K562 (cell line): Measurements from ENCODE around the gene OPCML. TPM values are rescaled to one million over a fixed set of nuclear protein-coding genes. Genes with fewer than 3 reads are reported as not detected.

Experiments used
- ATAC-seq: fragments of 200-7000 bp; cut with Tn5 transposase; 3 replicates; pipeline ENCODE4 v1.9.1; 2020; ENCODE audit warnings: moderate library complexity
- BruUV-seq: library from RNA; stranded (reverse); fragments of 400-500 nt; replicated peaks from 2 replicates; lab custom pipeline; 2021; lab: Mats Ljungman, UMichigan
- CTCF ChIA-PET: fragments of 300-600 bp; formaldehyde crosslinking; extraction: SDS; loops from one replicate; lab custom pipeline; 2021; ENCODE audit warnings: low intra/inter-chr PET ratio; lab: Yijun Ruan, JAX
- POLR2A ChIA-PET: fragments of 300-600, 350-650 bp; sonication (Branson Sonifier 250); formaldehyde crosslinking; extraction: SDS; loops from one replicate; lab custom pipeline; 2021; ENCODE audit warnings: antibody characterized with exemption, inconsistent platforms; lab: Yijun Ruan, JAX
- DNase-seq, 4 experiments: peaks; one replicate each; pipeline versions ENCODE4 v3.0.0 to v3.0.0-alpha.2; 2011 to 2018; ENCODE audit warnings: low spot score in 3 of 4, mixed read lengths in 3 of 4; ENCODE audit errors: extremely low read depth in 1 of 4
- FAIRE-seq: peaks from 2 replicates; lab custom pipeline; 2011; peaks lifted over from hg19 to GRCh38; lab: Jason Lieb, UNC
- H2AFZ ChIP-seq: 2 replicates; pipeline ENCODE4 v1.6.0; 2011; ENCODE audit warnings: low read depth, low read length, control low read depth, inconsistent platforms
- H3K27ac ChIP-seq: fragments of 200-600 bp; 3 replicates; pipeline ENCODE4 v1.8.0; 2011; ENCODE audit warnings: low read depth, mild to moderate bottlenecking, control low read depth, inconsistent platforms, low read length, moderate library complexity, mixed read lengths; ENCODE audit errors: extremely low read depth
- H3K27me3 ChIP-seq, 2 experiments: fragments of 300-600 bp in 1 of 2; 2 replicates in 1 of 2; 3 replicates in 1 of 2; pipeline versions ENCODE4 v1.6.0 to v1.8.0; 2011; ENCODE audit warnings: inconsistent platforms in 2 of 2, low read length in 2 of 2, mild to moderate bottlenecking in 1 of 2, mixed read lengths in 1 of 2, moderate library complexity in 1 of 2; ENCODE audit not compliant: control insufficient read depth in 2 of 2, insufficient read depth in 2 of 2
- H3K36me3 ChIP-seq: fragments of 300-600 bp; 3 replicates; pipeline ENCODE4 v1.8.0; 2011; ENCODE audit warnings: mild to moderate bottlenecking, low read length, inconsistent platforms; ENCODE audit not compliant: control insufficient read depth, insufficient read depth
- H3K4me1 ChIP-seq, 2 experiments: fragments of 200-600 bp in 1 of 2; replicated peaks in 1 of 2; 2 replicates in 1 of 2; 3 replicates in 1 of 2; pipeline versions ENCODE4 v1.5.1 to v1.8.0; 2011; ENCODE audit warnings: inconsistent platforms in 2 of 2, low read length in 2 of 2, mild to moderate bottlenecking in 1 of 2, mixed read lengths in 1 of 2, moderate library complexity in 1 of 2; ENCODE audit not compliant: control insufficient read depth in 2 of 2, insufficient read depth in 2 of 2
- H3K4me2 ChIP-seq: 2 replicates; pipeline ENCODE4 v1.6.1; 2011; ENCODE audit warnings: low read length, control low read depth, inconsistent platforms, mixed read lengths; ENCODE audit not compliant: insufficient read depth
- H3K4me3 ChIP-seq: fragments of 200-600 bp; sonication (generic), shearing (Covaris generic); 2 replicates; pipeline ENCODE4 v1.5.1; 2016; ENCODE audit warnings: control low read depth, inconsistent platforms
- H3K79me2 ChIP-seq: fragments of 200-600 bp; 3 replicates; pipeline ENCODE4 v1.8.0; 2011; ENCODE audit warnings: low read length, inconsistent platforms; ENCODE audit not compliant: control insufficient read depth, insufficient read depth
- H3K9ac ChIP-seq, 2 experiments: 2 replicates each; pipeline versions ENCODE4 v1.6.0 to v1.6.1; 2011; ENCODE audit warnings: low read depth in 2 of 2, low read length in 2 of 2, control low read depth in 1 of 2, inconsistent platforms in 1 of 2, mild to moderate bottlenecking in 1 of 2, mixed read lengths in 1 of 2; ENCODE audit not compliant: insufficient read depth in 1 of 2
- H3K9me1 ChIP-seq: one replicate; pipeline ENCODE4 v1.6.0; 2011; ENCODE audit warnings: inconsistent platforms, mild to moderate bottlenecking, low read length, moderate library complexity; ENCODE audit not compliant: control insufficient read depth, insufficient read depth
- H3K9me3 ChIP-seq: replicated peaks from 2 replicates; pipeline ENCODE4 v1.5.1; 2011; ENCODE audit warnings: low read depth, low read length, inconsistent platforms; ENCODE audit not compliant: control insufficient read depth, insufficient read depth
- H4K20me1 ChIP-seq: replicated peaks from 2 replicates; pipeline ENCODE4 v1.6.1; 2011; ENCODE audit warnings: low read length, inconsistent platforms, mixed read lengths; ENCODE audit not compliant: control insufficient read depth, insufficient read depth
- ETV1 ChIP-seq: fragments of 450-650 bp; conservative IDR thresholded peaks from 2 replicates; pipeline ENCODE4 v1.6.1; 2016; ENCODE audit warnings: missing genetic modification characterization, control low read depth, low read depth, missing compliant biosample characterization
- MCM3 ChIP-seq: fragments of 450-650 bp; IDR thresholded peaks from 2 replicates; pipeline ENCODE4 v1.6.1; 2016
- MCM5 ChIP-seq: fragments of 450-650 bp; IDR thresholded peaks from 2 replicates; pipeline ENCODE4 v1.6.1; 2016; ENCODE audit warnings: low read depth
- POLR2B ChIP-seq: fragments of 450-650 bp; IDR thresholded peaks from 2 replicates; pipeline ENCODE4 v1.6.1; 2018; ENCODE audit warnings: low read depth; ENCODE audit not compliant: partially characterized antibody
- SREBF2 ChIP-seq: sonication (generic); formaldehyde crosslinking; IDR thresholded peaks from 2 replicates; pipeline ENCODE4 v1.4.0; 2020; ENCODE audit warnings: mild to moderate bottlenecking, missing genetic modification reagents
- TAF1 ChIP-seq: IDR thresholded peaks from 2 replicates; pipeline ENCODE4 v1.6.1; 2011; ENCODE audit warnings: mild to moderate bottlenecking, low read length, moderate library complexity; ENCODE audit not compliant: insufficient read depth, control insufficient read depth, severe bottlenecking; ENCODE audit errors: extremely low read depth
- ZBED1 ChIP-seq: IDR thresholded peaks from 2 replicates; pipeline ENCODE4 v1.6.1; 2014
- ZNF436 ChIP-seq: fragments of 250-450, 450-650 bp; sonication (Bioruptor Pico); formaldehyde crosslinking; IDR thresholded peaks from 2 replicates; pipeline ENCODE4 v1.7.0; 2020; ENCODE audit warnings: mild to moderate bottlenecking
- ZNF444 ChIP-seq: fragments of 250-450 bp; sonication (Bioruptor Pico); IDR thresholded peaks from 2 replicates; pipeline ENCODE4 v1.4.0; 2020; ENCODE audit warnings: mild to moderate bottlenecking, moderate library complexity
- WGBS: fragments of 100-300 bp; shearing (Covaris generic); methylation state at CpG from one replicate; pipeline ENCODE4 v1.1.6; 2016; ENCODE audit warnings: low coverage, mixed read lengths; ENCODE audit not compliant: insufficient coverage; ENCODE audit errors: missing lambda C conversion rate; 5-methylcytosine and 5-hydroxymethylcytosine counted together
- in situ Hi-C: fragments of 300-500 bp; cut with MboI; formaldehyde crosslinking; loops from 4 replicates; pipeline ENCODE4 v1.15.0; 2018; ENCODE audit warnings: inconsistent platforms, mixed read lengths
- intact Hi-C: fragments of 100-400 bp; cut with micrococcal nuclease; formaldehyde crosslinking; loops from 2 replicates; pipeline ENCODE4 v1.14.2; 2022
- polyA plus RNA-seq, 8 experiments: library from polyadenylated mRNA; depleted of rRNA in 4 of 8; stranded (reverse) in 5 of 8; unstranded in 3 of 8; fragments of >200 nt; fragmentation: Nextera tagmentation in 2 of 8; fragmentation: Illumina TruSeq in 1 of 8; extraction: Ambion mirVana in 2 of 8; extraction: Trizol in 1 of 8; gene quantifications; 2 replicates each; pipeline versions ENCODE4 v1.2.1 to v1.2.3, GENCODE V29; 2011 to 2014; ENCODE audit warnings: inconsistent platforms in 1 of 8, missing spikeins in 1 of 8
- total RNA-seq, 7 experiments: library from RNA; depleted of rRNA in 6 of 7; stranded (reverse); fragments of >200 nt in 6 of 7; fragmentation: Illumina TruSeq in 2 of 7; extraction: Trizol in 2 of 7; gene quantifications; 2 replicates each; pipeline versions ENCODE4 v1.2.1 to v1.2.3, GENCODE V29; 2011 to 2021; ENCODE audit warnings: low replicate concordance in 1 of 7
- TF ChIP-seq, protein P1 (sequence below): sonication (generic); formaldehyde crosslinking; IDR thresholded peaks from 2 replicates; pipeline ENCODE4 v1.8.1; 2023; ENCODE audit warnings: missing genetic modification reagents, mild to moderate bottlenecking, borderline replicate concordance
- TF ChIP-seq, protein P2 (sequence below): sonication (generic); formaldehyde crosslinking; IDR thresholded peaks from 2 replicates; pipeline ENCODE4 v1.4.0; 2020; ENCODE audit warnings: mild to moderate bottlenecking, missing genetic modification reagents
- TF ChIP-seq, protein P3 (sequence below): fragments of 250-450 bp; sonication (Bioruptor Pico); IDR thresholded peaks from 2 replicates; pipeline ENCODE4 v1.5.0; 2021; ENCODE audit warnings: mild to moderate bottlenecking, moderate library complexity

Gene OPCML
- total and polyA plus RNA-seq, 9 of the 15 experiments (the other 6 are each of a cell fraction or from before 2014, with no cell fraction given) = not detected

DNA sequence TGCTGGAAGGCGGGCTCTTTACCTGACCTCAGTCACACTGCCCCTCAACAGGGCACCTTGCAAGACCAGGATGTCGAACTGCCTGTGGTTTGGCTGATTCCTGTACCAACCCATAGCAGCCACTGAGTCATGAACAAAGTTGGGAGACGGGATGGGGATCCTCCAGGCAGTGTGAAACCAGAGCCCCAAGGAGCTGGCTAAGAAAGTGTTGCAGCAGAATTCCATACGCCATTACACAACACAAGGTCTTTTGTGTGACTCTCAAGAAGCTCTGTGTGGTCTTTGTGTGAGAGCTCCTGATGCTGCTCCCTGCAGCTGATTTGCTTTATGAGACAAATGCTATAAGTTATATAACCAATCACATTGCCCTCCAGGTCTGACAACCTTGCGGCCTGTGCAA, 617.7 kb downstream of the OPCML start:
- WGBS = 2% methylated on average over 4 of the region's 5 CpGs
- TF ChIP-seq MCM3 (no peak), ZNF444 (CRISPR knock-in tag) (no peak), ZBED1 (no peak), POLR2B (no peak), ZNF436 (CRISPR knock-in tag) (no peak), MCM5 (no peak), TAF1 (no peak), ETV1 (tag) (no peak), SREBF2 (CRISPR knock-in tag) (no peak)
- TF ChIP-seq, protein P1, sequence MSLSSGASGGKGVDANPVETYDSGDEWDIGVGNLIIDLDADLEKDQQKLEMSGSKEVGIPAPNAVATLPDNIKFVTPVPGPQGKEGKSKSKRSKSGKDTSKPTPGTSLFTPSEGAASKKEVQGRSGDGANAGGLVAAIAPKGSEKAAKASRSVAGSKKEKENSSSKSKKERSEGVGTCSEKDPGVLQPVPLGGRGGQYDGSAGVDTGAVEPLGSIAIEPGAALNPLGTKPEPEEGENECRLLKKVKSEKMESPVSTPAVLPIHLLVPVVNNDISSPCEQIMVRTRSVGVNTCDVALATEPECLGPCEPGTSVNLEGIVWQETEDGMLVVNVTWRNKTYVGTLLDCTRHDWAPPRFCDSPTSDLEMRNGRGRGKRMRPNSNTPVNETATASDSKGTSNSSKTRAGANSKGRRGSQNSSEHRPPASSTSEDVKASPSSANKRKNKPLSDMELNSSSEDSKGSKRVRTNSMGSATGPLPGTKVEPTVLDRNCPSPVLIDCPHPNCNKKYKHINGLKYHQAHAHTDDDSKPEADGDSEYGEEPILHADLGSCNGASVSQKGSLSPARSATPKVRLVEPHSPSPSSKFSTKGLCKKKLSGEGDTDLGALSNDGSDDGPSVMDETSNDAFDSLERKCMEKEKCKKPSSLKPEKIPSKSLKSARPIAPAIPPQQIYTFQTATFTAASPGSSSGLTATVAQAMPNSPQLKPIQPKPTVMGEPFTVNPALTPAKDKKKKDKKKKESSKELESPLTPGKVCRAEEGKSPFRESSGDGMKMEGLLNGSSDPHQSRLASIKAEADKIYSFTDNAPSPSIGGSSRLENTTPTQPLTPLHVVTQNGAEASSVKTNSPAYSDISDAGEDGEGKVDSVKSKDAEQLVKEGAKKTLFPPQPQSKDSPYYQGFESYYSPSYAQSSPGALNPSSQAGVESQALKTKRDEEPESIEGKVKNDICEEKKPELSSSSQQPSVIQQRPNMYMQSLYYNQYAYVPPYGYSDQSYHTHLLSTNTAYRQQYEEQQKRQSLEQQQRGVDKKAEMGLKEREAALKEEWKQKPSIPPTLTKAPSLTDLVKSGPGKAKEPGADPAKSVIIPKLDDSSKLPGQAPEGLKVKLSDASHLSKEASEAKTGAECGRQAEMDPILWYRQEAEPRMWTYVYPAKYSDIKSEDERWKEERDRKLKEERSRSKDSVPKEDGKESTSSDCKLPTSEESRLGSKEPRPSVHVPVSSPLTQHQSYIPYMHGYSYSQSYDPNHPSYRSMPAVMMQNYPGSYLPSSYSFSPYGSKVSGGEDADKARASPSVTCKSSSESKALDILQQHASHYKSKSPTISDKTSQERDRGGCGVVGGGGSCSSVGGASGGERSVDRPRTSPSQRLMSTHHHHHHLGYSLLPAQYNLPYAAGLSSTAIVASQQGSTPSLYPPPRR = no peak
- TF ChIP-seq, protein P2, sequence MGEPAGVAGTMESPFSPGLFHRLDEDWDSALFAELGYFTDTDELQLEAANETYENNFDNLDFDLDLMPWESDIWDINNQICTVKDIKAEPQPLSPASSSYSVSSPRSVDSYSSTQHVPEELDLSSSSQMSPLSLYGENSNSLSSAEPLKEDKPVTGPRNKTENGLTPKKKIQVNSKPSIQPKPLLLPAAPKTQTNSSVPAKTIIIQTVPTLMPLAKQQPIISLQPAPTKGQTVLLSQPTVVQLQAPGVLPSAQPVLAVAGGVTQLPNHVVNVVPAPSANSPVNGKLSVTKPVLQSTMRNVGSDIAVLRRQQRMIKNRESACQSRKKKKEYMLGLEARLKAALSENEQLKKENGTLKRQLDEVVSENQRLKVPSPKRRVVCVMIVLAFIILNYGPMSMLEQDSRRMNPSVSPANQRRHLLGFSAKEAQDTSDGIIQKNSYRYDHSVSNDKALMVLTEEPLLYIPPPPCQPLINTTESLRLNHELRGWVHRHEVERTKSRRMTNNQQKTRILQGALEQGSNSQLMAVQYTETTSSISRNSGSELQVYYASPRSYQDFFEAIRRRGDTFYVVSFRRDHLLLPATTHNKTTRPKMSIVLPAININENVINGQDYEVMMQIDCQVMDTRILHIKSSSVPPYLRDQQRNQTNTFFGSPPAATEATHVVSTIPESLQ = no peak
- TF ChIP-seq, protein P3, sequence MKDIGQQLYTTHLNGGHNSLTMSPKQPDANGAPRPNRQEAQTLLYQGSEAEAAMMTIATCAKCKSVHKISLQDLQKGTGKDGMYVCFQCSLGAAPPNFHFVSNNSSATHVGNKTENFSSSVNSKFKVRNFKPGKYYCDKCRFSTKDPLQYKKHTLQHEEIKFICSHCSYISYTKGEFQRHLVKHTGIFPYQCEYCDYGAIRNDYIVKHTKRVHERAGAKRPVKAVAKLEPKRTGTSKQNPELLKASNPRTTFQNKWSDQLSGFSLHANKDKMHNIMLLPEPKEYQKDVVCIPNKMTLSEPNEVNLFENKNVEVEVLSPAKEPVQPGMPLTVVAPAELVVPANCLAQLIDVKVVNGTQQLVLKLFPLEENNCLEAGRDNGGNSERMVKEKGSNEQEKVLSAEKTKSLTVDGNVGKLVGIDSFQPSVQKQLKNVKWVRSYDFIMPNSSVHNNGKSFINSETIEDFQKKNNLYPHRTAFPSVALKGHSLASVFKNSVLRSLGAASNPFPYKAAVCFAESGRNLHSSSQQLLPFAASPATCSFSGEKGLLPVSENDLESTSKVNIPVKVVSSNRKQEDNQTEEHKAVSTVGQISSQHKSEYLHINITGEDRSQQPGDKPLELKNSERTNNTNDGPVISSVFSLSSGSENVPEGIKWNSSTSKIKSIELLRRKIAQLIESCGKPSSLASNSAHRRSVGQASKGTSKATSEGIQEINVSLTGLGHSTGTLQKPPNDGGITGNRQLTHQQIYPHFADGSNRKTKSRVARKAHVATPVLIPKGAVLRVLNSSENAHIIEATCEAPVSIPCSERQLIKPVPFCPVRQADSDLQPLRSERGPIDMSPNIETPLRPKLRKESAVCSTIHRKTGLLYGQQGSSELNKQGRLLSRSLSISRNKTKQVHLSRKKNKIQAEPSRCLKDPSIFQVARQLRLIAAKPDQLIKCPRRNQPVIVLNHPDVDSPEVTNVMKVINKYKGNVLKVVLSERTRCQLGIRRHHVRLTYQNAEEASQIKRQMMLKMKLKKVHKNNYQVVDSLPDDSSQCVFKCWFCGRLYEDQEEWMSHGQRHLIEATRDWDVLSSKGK = no peak
- TF ChIP-seq, all 486 proteins: peak for 0
- Histone ChIP-seq H3K4me2 (no peak overlapping the region), H4K20me1 (no peaks in the 10 kb centered on the region), H2AFZ (no peak overlapping the region), H3K4me3 (no peak overlapping the region), H3K9me3 (no peaks in the 10 kb centered on the region), H3K27me3 (no peaks in the 10 kb centered on the region), H3K4me1 (no peaks in the 10 kb centered on the region), H3K36me3 (no peaks in the 10 kb centered on the region), H3K79me2 (no peaks in the 10 kb centered on the region), H3K9me1 (no peaks in the 10 kb centered on the region), H3K27ac (no peak overlapping the region), H3K9ac (no peak overlapping the region)
- ChIA-PET POLR2A (no interaction called here), CTCF (no interaction called here)
- intact Hi-C loops = no loop called here
- ATAC-seq (no peak), DNase-seq (no peak), FAIRE-seq (no peak)
- in situ Hi-C loops = no loop called here
- BruUV-seq = no TSS peak
